Fibroblast of peridontal ligament (primary cell): ENCODE data around the gene RPL35.

ENCODE experiments used
- DNase-seq: peaks from one replicate; pipeline ENCODE4 v3.0.0-alpha.2; 2010; ENCODE audit errors: extremely low read depth

RPL35 gene

GRCh38 chr9:124861342-124862229 lies at the start of gene RPL35, which contains the start of gene ARPC5L:
TSS of gene RPL35 (minus strand) at chr9:124861957. CDS start at chr9:124861912, 45 bp downstream.
TSS of gene ARPC5L (plus strand) at chr9:124862130. CDS start at chr9:124869291, 7,161 bp downstream.
- peak; percentile 84 for DNase-seq

- no peak for DNase-seq
Observed at GRCh38 chr9:124908098-124908497, 46.3 kb upstream of the RPL35 start.

- DNase-seq: no peak
Observed at GRCh38 chr9:124906966-124907365, 45.2 kb upstream of the RPL35 start.

GRCh38 chr9:124899845-124900244 lies 38.1 kb upstream of the RPL35 start:
- DNase-seq: no peak

- no peak for DNase-seq
Observed at GRCh38 chr9:124897570-124898460, 36.1 kb upstream of the RPL35 start.

DNA sequence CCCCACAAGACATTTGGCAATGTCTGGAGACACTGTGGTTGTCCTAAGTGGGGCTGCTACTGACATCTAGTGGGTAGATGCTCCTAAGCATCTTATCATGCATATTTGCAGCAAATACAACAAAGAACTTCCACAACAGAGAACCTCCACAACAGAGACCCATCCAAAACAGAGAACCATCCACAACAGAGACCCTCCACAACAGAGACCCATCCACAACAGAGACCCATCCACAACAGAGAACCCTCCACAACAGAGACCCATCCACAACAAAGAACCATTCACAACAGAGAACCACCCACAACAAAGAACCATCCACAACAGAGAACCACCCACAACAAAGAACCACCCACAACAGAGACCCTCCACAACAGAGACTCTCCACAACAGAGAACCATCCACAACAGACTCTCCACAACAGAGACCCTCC lies 33.0 kb upstream of the RPL35 start:
- peak; percentile 62 for DNase-seq

DNA sequence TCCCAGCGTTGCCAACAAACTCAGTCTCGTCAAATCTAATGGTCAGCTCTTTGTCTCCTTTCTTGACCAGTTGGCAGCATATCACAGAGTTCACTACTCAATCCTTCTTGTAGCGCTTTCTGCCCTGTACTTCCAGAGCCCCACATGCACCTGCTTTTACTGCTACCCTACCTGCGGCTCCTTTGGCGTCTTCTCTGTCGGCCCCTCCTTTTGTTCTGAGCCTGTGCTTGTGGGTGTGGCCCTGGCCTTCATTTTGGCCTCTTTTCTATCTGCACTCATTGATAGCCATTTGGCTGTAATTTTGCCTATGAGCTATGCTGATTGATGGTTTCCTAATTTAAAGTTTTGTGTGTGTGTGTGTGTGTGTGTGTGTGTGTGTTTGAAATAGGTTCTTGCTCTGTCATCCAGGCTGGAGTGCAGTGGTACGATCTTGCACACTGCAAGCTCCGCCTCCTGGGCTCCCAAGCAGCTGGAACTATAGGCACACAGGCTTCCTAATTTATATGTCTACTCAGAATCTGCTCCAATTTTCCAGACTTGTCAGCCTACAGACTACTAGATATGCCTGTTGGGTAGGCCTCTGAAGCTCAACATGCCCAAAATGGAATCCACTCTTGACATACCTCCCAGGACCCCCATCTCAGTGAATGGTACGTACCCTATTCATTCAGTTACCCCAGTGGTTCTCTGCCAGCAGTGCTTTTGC lies 32.4 kb upstream of the RPL35 start:
- DNase-seq: no peak

DNA sequence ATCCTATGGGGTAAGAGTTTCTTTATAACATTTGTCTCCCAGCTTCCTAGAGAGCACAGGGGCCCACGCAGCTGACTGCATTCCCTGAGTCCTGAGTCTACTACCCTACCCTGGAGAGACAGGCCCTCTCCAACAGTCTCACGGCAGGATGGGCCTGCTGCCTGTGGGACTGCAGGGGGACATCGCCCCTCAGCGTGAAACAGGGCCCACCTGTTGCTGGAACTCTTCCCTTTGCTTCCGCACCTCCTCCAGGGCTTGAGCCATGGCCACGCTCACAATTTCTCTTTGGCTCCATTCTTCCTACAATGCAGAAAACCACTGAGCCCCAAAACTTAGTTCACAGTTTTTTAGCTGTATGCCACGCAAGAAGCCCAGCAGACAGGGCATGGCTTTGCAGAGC lies 28.4 kb upstream of the RPL35 start:
- DNase-seq: no peak

DNA sequence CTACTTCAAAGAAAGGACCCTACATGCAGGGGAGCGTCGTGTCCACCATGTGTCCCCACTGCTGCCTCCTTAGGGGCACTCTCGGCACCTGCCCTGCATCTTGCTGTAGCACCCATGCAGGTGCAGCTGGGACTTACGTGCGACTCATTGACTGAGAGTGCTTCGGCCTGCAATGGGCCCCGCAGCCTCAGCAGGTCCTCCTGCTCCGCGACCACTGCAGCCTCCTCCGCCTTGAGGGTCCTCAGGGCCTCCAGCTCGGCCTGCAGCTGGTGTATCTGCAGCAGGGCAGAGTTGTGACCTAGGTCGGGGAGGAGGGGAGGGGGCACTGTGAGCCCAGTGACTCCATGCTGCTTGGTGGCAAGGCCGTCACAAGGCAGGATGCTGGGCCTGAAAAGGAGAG lies 27.2 kb upstream of the RPL35 start:
- DNase-seq: no peak

- no peak for DNase-seq
Observed at GRCh38 chr9:124887832-124888231, 26.1 kb upstream of the RPL35 start.

DNA sequence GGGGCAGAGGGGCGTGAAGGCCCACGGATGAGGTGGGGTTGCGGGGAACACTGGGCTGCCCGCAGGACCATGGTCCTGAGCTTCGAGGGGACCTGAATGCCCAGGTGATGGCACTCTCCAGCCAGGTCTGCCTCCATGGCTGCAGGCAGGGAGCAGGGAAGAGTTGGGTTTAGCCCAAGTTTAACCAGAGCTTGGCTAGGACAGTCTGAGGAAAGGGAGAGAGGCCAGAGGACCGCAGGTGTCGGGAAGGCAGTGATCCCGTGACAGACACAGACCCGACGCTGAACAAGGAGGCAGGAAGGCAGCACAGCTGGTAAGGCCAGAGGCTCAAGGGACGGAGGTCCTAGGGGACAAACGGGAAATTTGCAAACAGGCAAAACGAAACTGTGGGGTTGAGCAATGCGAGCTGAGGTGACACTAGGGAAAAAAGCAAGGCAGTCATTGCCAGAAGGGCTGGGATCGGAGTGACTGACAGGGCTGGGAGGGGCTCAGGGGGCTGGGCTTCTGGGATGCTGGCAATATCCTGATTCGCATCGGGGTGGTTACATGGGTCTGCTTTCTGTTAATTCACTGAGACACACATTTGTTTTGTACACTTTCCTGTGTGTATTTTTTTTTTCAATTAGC lies 25.2 kb upstream of the RPL35 start:
- no peak for DNase-seq

- DNase-seq: no peak
Observed at GRCh38 chr9:124886461-124886860, 24.7 kb upstream of the RPL35 start.

DNA sequence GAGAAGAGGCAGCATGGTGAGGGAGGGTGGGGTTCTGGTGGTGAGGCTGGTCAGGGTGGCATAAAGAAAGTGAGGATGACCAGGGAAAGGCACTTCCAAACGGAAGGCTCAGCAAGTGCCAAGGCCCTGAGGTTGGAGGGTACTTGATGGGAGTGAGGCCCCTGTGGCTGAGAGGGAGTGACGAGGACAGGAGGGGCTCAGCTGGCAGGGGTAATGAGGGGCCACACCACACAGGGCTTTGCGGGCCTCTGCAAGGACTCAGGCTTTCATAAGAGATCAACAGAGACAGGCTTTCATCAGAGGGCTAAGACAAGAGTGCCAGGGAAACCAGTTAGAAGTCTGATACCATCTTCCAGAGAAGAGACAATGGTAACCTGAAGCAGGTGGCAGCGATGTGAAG lies 23.8 kb upstream of the RPL35 start:
- DNase-seq: no peak

GRCh38 chr9:124884376-124884775 lies 22.6 kb upstream of the RPL35 start:
- peak; percentile 56 for DNase-seq

DNA sequence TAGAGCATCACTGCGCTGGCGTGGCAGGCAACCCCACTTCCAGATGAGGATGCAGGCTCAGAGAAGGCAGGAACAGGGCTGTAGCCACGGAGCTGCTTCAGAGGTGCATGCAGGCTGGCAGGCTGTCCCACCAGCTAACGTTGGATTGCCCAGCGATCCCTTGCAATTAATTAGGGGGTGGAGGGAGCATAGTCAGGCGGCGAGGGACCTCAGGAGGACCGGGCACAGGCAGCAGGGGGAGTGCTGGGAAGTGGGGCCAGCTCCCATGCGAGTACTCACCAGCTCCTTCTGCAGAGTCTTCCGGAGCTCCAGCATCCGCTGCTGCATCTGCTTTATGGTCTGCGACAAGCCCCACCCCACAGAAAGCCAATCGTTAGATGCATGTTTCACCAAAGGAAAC lies 20.5 kb upstream of the RPL35 start:
- no peak for DNase-seq

DNA sequence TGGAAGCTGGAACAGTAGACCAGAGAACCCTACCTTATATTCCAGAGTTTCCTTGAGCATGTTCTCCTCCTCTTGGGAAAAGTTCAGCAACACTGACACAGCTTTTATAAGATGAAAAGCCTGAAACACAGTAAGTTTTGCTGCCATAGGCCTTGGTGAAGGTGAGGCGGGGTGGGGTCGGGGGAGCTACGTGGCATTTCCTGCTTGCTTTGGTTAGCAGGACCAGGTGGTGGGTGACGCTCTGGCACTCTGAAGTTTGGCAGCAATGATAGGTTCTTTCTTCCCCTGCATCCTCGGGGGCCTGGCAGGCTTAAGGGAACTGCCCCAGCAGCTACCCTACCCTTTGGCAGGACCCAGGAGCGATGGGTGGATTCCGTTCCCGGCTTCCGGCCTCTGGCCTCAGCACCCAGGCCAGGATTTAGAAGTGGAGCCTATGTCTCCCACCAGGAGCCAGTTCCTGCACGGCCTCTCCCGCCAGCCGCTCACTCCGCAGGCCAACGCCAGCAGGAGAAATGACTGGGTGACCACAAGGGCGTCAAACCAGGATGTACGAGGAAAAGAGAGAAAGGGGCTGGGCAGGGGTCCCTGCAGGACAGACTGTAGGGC lies 19.5 kb upstream of the RPL35 start:
- DNase-seq: no peak

DNA sequence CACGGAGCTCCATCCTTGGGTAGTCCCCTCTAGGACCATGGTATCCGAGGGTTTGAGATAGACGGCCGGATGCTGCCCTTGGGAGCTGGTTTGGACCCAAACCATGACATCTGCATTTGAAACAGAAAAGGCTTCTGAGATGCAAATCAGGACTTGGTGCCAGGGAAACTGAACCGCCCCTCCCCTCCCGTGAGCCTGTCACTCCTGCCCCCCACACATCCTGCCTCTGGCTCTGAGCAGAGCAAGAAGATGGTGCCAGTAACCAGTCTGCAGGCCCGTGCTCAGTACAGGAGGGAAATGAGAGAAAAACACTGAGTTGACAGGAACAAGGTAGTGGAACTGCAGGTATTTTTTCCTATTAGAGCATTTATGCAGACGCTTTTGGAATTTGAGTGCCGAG lies 18.7 kb upstream of the RPL35 start:
- DNase-seq: no peak

GRCh38 chr9:124879226-124879625 lies 17.5 kb upstream of the RPL35 start:
- no peak for DNase-seq

DNA sequence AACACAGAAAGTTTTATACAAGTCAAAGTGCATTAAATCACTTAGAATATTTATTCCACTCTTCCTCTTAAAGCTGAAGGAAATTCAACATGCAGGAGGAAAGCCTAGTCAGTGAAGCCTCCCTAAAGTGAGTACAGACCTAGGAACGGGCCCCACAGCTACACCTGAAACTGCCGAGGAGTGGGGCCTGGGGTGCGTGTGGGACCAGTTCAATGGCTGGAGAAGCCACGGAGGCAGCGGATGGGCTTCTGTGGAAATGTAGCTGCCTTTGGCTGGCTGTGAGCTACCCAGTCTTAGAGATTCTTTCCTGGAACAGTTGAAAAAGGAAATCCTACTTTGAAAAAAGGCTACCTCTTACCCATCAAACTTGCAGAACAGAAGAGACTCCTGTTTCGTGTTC lies 16.8 kb upstream of the RPL35 start:
- DNase-seq: no peak

- no peak for DNase-seq
Observed at GRCh38 chr9:124878021-124878420, 16.3 kb upstream of the RPL35 start.
